ENCODE data around the gene LRP1B.

Gene LRP1B

GRCh38 chr2:142112757-142113221 is 18.0 kb downstream of the LRP1B start:
- no peak overlapping the region for H3K27ac ChIP-seq
- no peak for TF ChIP-seq CTCF (IDR thresholded peaks at IDR 0.05)
- TF ChIP-seq ZFX (IDR thresholded peaks at IDR 0.05; ENCODE audit: borderline replicate concordance): no peak

GRCh38 chr2:142104134-142104758 is 26.6 kb downstream of the LRP1B start:
- TF ChIP-seq CTCF (IDR thresholded peaks at IDR 0.05) (no peak), ZFX (IDR thresholded peaks at IDR 0.05; ENCODE audit: borderline replicate concordance) (no peak)
- no peak overlapping the region for H3K27ac ChIP-seq

GRCh38 chr2:142100970-142101369 is 29.8 kb downstream of the LRP1B start:
- TF ChIP-seq ZFX (IDR thresholded peaks at IDR 0.05; ENCODE audit: borderline replicate concordance): no peak
- no peak overlapping the region for H3K27ac ChIP-seq

- H3K27ac ChIP-seq: no peak overlapping the region
- no peak for TF ChIP-seq CTCF (IDR thresholded peaks at IDR 0.05)
- no peak for TF ChIP-seq ZFX (IDR thresholded peaks at IDR 0.05; ENCODE audit: borderline replicate concordance)
Observed at GRCh38 chr2:142100139-142100873, 30.5 kb downstream of the LRP1B start.

GRCh38 chr2:142097711-142098110 is 33.1 kb downstream of the LRP1B start:
- TF ChIP-seq ZFX (IDR thresholded peaks at IDR 0.05; ENCODE audit: borderline replicate concordance) (no peak), CTCF (IDR thresholded peaks at IDR 0.05) (no peak)
- H3K27ac ChIP-seq: no peak overlapping the region

- H3K27ac ChIP-seq: no peak overlapping the region
- TF ChIP-seq ZFX (IDR thresholded peaks at IDR 0.05; ENCODE audit: borderline replicate concordance): no peak
- TF ChIP-seq CTCF (IDR thresholded peaks at IDR 0.05): no peak
Observed at GRCh38 chr2:142095647-142096046, 35.2 kb downstream of the LRP1B start.

GRCh38 chr2:142094233-142094632 is 36.6 kb downstream of the LRP1B start:
- TF ChIP-seq ZFX (IDR thresholded peaks at IDR 0.05; ENCODE audit: borderline replicate concordance) (no peak), CTCF (IDR thresholded peaks at IDR 0.05) (no peak)
- H3K27ac ChIP-seq: no peak overlapping the region
